Peyer's patch (tissue), 4 donors: Measurements from ENCODE around the gene ESYT2.

ENCODE experiments used
- CTCF ChIP-seq, 6 experiments: fragments of 450-650 bp in 4 of 6; fragments of 200-600 bp in 2 of 6; sonication (generic) in 1 of 6; IDR thresholded peaks; one replicate each; pipeline ENCODE4 v1.5.1; 2017 to 2019; ENCODE audit warnings: antibody characterized with exemption in 6 of 6, mild to moderate bottlenecking in 3 of 6, moderate library complexity in 1 of 6
- POLR2A ChIP-seq, 2 donors: fragments of 450-650 bp; IDR thresholded peaks; one replicate each; pipeline ENCODE4 v1.5.1; 2017; ENCODE audit warnings: antibody characterized with exemption in 2 of 2, mild to moderate bottlenecking in 2 of 2, moderate library complexity in 2 of 2

- no peak for TF ChIP-seq POLR2A (IDR thresholded peaks at IDR 0.05)
- no peak for TF ChIP-seq CTCF (IDR thresholded peaks at IDR 0.05)
Measured at GRCh38 chr7:158868764-158869410, 39.6 kb upstream of the ESYT2 start.
